Activated CD4-positive, alpha-beta T cell treated with anti-CD3 and anti-CD28 coated beads for 4 hours (primary cell): ENCODE data around the gene GALNT9.

Experiments
- DNase-seq, 2 donors: peaks; one replicate each; pipeline ENCODE4 v3.0.0-alpha.2; 2020

The GALNT9 gene

GRCh38 chr12:132194556-132194955 is 134.8 kb downstream of the GALNT9 start:
- no peak for DNase-seq

- DNase-seq: no peak
Measured at GRCh38 chr12:132194056-132194455, 135.3 kb downstream of the GALNT9 start.

- DNase-seq: no peak
Measured at GRCh38 chr12:132191715-132192553, 137.5 kb downstream of the GALNT9 start.

GRCh38 chr12:132190834-132191500 is 138.4 kb downstream of the GALNT9 start:
- DNase-seq: no peak

GRCh38 chr12:132190012-132190755 is 139.2 kb downstream of the GALNT9 start:
- DNase-seq: no peak

GRCh38 chr12:132189378-132190011 is 139.9 kb downstream of the GALNT9 start:
- peak; percentile 90 to 95 for DNase-seq

- DNase-seq: no peak
Measured at GRCh38 chr12:132188916-132189325, 140.5 kb downstream of the GALNT9 start.

GRCh38 chr12:132188451-132188901 is 140.9 kb downstream of the GALNT9 start:
- DNase-seq: no peak

- DNase-seq: no peak
Measured at GRCh38 chr12:132187646-132188450, 141.5 kb downstream of the GALNT9 start.

- DNase-seq: peak in 1 of 2 donors; percentile 23
Measured at GRCh38 chr12:132186857-132187620, 142.3 kb downstream of the GALNT9 start.

- no peak for DNase-seq
Measured at GRCh38 chr12:132186208-132186856, 143.1 kb downstream of the GALNT9 start.

- DNase-seq: no peak
Measured at GRCh38 chr12:132185705-132186104, 143.7 kb downstream of the GALNT9 start.

GRCh38 chr12:132182711-132183365 is 146.6 kb downstream of the GALNT9 start:
- no peak for DNase-seq

GRCh38 chr12:132182206-132182710 is 147.1 kb downstream of the GALNT9 start:
- no peak for DNase-seq

GRCh38 chr12:132181570-132182200 is 147.7 kb downstream of the GALNT9 start:
- no peak for DNase-seq

- DNase-seq: no peak
Measured at GRCh38 chr12:132180648-132181546, 148.5 kb downstream of the GALNT9 start.

- no peak for DNase-seq
Measured at GRCh38 chr12:132179431-132180362, 149.7 kb downstream of the GALNT9 start.
